Hippocampal formation (tissue), 2 donors: Measurements from ENCODE around the gene ENDOG.

Experiments
- DNase-seq, 2 donors: peaks; one replicate each; lab custom pipeline; 2025; lab: John Stamatoyannopoulos, UW

The ENDOG gene

DNA sequence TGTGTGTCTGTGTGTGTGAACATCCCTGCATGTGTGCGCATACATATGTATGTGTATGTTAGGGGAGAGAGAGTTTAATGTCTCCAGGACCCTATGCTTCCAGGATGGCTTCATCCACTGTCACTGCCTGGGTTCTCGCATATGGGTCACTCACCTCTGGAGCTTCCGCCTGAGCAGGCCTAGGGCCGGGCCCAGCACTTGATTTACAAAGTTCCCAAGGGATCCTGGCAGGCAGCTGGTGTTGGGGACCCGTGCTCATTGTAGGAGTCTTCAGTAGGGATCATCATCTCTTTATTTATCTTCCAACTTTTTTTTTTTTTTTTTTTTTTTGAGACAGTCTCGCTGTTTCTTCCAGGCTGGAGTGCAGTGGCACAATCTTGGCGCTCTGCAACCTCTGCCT, 18.2 kb upstream of the ENDOG start:
- no peak for DNase-seq

DNA sequence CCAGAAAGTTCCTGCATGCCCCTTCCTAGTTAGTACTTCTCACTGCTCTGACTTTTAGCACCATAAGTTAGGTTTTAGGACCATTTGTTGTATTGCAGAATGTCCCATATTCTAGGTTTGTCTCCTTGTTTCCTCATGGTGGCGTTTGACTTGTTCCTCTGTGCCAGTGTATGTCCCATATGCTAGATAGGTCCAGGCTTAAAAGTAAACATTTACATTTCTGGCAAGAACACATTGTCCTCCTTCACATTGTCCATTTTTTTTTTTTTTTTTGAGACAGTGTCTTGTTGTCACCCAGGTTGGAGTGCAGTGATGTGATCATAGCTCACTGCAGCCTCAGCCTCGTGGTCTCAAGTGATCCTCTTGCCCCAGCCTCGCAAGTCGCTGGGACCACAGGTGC, 15.8 kb upstream of the ENDOG start:
- no peak for DNase-seq

DNA sequence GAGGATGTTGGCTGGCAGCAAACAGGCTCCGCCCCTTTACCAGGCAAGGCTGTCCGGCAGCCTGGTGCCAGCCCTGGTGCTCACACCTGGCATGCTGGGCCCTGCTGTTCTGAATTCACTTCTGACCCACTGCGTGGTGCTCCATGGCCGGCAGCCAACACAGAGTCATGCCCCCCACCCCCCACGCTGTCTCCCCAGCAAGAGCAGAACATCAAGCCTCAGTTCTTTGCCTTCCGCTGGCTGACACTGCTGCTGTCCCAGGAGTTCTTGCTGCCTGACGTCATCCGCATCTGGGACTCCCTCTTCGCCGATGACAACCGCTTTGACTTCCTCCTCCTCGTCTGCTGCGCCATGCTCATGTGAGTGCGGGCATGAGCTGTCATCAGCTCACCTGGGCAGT, 12.6 kb upstream of the ENDOG start:
- peak; percentile 45 to 53 for DNase-seq

DNA sequence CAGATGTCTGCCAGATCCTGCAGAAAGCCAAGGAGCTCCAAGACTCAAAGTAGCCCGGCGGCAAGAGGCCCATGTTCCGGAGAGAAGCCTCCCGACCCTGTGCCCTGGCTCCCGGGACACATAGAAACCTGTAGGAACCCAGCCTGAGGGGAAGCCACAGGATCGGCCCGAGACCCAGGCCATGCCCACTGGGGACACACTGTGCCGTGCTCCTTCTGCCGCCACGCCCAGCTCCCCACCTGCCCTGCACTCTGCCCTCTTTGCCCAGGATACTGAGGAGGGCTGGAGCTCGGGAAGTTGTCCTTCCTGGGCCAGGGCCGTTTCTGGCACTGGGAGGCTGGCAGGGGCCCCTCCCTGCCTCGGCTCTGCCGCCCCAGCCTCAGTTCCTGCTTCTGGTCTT, 10.5 kb upstream of the ENDOG start:
- DNase-seq, result no peak

DNA sequence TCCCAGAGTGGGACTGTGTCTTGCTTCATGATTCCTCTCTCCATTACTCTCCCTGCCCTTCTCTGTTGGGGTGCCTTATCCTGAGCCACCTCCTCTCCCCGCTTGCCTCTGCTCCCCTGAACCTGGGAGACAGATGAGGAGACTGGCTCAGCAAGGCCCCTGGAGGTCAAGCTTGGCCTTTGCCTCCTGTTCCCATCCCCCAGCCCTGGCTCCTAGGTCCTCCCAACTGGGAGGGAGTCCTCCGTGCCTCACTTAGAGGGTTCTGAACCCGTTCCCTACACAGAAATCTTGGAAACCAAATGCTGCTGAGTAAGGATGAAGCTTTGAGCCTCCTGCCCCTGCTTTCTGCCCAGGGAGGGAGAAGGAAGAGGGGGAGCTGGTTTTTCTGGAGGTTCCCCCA, 9.8 kb upstream of the ENDOG start:
- no peak for DNase-seq

DNA sequence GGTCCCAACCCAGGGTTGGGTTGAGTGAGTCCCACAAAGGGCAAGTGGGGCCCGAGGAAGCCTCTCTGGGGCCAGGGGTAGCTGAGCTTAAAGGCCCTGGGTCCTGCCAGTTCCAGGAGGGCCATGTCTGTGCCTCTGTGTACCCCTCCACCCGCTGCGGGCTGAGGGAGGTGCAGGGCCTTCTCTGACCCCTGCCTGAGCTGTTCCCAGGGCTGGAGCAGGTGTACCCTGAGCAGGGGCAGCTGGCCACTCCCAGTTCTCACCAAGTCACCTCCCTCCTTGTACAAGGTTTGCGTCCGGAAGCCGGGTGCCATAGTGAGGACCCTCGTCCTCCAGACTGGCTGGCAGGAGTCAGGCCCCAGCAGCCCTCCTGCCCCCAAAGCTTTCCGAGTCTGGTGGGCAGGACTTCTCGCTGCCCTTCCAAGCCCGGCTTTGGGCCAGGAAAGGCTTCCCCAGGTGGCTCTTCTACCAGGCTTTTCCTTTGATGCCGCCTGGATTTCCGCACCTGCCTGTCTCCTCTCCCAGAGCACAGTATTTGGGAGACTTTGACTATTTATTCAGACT, 9.2 kb upstream of the ENDOG start:
- DNase-seq, result no peak

DNA sequence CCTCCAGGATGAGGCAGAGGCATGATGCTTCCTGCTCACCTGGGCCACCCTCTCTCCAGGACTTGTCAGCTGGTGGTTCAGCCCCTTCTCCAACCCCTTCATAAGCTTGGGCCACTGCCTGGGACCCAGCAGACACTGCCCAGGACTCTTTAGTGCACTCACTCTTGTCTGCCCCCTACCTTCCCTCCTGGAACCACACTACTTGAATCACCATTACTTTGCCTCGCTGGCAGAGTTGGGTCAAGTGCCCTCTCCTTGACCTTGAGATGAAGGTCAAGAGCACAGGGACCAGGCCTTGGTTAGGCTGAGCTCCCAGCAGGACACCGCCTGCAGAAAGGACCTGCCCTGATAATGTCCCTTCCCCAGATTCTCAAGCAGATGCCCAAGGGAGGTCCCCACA, 8.5 kb upstream of the ENDOG start:
- DNase-seq, result no peak

DNA sequence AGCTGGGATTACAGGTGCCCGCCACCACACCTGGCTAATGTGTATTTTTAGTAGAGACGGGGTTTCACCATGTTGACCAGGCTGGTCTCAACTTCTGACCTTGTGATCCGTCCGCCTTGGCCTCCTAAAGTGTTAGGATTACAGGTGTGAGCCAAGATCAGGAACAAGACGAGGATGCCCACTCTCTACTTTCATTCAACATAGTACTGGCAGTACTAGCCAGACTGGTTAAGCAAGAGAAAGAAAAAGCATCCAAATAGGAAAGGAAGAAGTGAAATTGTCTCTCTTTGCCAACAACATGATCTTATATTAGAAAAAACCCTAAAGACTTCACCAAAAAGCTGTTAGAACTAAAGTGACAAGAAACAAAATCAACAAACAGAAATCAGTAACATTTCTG, 7.4 kb upstream of the ENDOG start:
- no peak for DNase-seq

DNA sequence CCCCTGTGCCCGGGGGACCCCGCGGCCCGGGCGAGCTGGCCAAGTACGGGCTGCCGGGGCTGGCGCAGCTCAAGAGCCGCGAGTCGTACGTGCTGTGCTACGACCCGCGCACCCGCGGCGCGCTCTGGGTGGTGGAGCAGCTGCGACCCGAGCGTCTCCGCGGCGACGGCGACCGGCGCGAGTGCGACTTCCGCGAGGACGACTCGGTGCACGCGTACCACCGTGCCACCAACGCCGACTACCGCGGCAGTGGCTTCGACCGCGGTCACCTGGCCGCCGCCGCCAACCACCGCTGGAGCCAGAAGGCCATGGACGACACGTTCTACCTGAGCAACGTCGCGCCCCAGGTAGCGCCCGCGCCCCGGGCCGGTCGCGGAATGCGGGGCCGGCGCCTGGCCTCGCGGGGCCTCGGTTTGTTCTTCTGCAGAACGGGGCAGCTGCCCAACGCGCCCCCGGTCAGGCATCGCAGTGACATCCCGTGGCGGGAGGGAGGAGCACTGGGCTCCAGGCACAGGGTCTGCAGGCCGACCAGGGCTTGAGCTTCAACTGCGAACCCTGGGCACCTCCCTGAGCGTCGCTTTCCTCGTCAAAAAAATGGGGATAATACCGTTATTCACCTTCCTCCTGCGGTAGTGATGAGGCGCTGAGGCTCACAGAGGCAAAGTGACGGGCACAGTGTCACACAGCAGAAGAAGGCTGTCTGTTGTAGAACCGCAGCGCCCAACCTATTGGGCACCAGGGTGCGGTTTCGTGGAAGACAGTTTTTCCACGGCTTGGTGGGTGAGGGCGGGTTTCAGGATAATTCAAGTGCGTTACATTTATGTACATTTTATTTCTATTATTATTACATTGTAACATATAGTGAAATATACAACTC, 777 bp downstream of the ENDOG start:
- peak in 1 of 2 donors; percentile 23 for DNase-seq

DNA sequence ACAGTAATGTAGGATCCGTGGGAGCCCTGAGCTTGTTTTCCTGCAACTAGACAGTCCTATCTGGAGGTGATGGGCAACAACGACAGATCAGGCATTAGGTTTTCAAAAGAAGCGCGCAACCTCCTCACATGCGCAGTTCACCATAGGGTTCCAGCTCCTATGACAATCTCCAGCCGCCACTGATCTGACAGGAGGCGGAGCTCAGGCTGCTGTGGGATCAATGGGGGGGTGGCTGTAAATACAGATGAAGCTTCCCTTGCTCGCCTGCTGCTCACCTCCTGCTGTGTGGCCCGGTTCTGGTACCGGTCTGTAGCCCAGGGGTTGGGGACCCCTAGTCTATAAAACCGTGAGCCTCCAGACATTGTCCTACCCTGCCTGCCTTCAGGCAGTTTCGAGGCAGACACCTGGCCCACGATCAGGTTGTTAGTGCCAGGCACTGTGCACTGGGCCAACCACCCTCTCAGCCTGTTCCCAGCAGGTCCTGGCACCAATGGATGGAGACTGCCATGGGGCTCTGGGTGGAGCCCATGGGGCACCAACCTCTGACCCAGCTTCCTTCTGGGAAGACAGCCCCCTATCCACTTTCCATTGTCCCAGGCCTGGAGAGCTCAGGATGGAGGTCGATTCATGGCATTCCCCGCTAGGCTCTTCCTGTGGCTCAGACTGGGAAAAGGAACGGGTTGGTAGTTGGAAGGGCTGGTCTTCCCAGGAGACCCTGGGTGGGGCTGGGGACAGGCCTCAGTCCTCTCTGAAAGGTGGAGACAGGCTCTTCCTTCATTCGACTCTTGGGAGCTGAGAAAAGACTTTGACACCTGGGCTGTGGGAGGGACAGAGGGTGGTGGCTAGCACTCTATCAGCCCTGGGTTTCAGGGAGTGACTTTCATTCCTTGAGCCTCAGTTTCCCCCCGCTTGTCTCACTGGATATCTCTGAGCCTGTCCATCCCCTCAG, 1.7 kb downstream of the ENDOG start:
- peak in 1 of 2 donors; percentile 19 for DNase-seq

DNA sequence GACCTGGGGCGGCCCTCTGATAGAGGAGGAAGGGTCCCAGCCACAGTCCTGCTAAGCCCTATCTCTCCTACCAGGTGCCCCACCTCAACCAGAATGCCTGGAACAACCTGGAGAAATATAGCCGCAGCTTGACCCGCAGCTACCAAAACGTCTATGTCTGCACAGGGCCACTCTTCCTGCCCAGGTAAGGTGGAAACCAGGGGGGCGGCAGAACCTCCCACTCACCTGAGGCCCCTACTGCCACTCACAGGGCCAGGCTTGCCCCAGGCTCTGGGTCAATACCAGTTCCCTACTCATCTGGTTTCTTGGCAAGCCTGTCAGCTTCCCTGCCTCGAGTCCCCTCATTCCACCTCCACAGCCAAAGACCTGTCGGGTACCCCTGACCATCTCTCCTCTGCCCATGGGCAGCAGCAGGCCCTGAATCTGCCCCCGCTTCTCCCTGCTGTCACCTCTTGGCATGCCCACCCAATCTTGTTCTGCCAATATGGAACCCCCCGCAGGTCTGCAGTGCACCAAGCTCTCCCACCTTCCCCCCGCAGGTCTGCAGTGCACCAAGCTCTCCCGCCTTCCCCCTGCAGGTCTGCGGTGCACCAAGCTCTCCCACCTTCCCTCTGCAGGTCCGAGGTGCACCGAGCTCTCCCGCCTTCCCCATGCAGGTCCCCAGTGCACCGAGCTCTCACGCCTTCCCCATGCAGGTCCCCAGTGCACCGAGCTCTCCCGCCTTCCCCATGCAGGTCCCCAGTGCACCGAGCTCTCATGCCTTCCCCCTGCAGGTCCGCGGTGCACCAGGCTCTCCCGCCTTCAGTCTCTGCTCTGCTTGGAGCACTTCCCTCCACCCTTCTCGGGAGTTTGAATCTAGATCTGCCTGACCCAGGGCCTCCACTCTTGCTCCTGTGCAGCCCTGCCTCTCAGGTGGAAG, 2.6 kb downstream of the ENDOG start:
- DNase-seq, result no peak

DNA sequence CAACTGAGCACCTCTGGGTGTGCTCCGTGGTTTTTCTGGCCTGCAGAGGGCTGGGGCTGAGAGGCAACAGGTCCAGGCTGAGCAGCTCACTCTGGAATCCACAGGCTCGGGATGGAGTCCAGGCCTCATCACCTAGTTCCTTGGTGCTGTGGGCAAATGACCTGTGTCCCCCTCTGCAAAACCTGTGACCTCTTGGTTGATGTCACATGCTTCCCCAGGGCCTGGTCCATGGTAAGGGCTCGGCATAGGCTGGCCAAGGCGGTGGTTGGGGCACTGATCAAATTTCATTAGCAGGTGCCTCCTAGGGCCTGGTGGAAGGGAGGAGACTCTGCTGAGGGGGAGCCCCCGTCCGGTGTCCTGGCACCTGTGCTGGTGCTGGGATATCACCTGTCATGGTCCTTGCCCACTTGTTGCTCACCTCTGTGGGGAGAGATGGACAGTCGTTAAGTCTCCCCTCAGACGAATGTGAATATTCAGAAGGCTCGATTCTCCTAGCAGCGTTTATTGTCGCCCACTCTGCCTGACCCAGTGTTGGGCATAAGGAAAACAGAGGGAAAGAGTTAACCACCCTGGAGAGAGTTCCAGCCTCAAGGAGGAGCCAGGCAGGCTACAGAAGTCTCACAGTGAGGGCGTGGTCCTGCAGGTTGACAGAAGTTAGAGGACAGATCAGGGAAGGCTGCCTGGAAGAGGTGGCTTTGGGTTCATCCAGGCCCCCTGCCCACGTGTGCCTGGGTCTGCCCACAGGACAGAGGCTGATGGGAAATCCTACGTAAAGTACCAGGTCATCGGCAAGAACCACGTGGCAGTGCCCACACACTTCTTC, 3.5 kb downstream of the ENDOG start:
- DNase-seq, result no peak

DNA sequence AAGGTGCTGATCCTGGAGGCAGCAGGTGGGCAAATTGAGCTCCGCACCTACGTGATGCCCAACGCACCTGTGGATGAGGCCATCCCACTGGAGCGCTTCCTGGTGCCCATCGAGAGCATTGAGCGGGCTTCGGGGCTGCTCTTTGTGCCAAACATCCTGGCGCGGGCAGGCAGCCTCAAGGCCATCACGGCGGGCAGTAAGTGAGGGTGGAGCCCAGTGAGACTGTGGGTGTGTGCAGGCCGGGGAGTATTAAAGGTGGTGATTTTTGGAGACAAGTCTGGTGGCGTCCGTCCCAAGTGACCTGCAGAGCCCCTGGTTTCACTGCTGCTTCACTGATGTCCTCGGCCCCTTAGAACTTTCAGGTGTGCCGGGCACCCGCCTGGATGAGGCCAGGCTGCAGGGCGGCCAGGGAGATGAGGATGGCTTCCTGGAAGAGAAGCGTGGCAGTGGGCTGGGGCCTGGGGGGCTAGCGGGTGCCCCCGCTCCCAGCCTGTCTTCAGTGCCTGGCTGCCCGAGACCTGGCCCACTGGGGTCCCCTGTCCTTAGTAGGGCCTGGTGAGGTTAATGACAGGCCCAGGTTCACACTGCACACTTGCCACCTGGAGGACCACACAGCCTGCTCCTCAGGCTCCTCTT, 4.2 kb downstream of the ENDOG start:
- no peak for DNase-seq

DNA sequence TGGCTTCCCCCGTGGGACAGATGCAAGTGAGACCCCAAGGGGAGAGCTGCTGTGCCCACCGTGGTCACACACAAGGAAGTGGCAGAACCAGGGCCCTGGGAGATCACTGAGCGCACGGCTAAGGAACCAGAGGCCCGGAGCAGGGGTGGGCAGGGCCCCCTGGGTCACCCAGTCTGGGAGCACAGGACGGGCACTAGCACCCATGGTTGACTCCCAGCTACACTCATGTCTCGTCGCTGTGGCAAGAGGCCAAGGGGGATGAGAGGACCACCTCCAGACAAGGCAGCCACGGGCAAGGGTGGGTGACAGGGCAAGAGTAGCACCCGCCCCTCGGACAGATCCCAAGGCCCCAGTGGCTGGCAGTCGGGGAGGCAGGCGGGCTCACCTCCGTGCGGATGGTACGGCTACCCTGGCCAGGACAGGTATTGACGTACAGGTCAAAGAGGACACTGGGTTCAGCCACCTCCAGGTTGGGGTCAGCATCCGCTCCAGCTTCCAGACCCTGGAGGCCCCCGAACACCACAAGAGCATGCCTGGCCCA, 5.1 kb downstream of the ENDOG start:
- no peak for DNase-seq

DNA sequence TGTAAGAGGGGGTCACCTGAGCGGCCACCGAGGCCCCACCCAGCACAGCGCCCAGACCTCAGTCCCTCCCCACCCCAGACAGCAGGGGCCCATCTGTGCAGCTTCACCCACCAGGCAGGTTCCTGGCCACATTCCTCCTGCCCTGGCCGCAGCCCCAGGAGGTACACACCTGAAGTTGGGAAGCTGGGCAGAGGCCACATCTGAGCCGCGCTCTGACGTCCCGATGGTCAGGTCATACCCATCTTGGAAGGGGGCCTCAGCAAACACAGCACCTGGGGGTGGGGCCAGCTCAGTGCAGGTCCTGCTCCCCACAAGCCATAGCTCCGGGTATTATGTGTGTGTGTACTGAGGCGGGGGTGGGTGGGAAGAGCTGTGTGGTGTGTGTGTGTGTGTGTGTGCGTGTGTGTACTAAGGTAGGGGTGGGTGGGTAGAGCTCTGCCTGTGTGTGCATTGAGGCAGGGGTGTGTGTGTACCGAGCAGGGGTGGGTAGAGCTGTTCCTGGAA, 5.7 kb downstream of the ENDOG start:
- DNase-seq, result no peak

DNA sequence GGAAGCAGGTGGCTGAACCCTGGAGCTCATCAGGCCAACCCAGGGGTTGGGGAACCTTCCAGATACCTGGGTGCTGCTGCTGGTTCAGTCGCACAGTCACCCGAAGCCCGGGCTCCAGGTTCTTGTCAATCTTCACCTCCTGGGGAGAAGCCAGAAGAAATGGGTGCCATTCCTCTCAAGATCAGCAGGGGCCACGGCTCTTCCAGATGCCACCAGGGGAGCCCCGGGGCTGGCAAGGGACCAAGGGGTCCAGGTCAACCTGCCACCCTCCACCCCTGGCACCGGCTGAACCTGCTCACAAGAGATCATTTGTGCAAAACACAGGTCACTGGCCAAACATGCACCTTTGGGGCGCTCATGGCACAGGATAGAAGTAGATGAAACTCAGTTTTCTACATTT, 6.6 kb downstream of the ENDOG start:
- no peak for DNase-seq

DNA sequence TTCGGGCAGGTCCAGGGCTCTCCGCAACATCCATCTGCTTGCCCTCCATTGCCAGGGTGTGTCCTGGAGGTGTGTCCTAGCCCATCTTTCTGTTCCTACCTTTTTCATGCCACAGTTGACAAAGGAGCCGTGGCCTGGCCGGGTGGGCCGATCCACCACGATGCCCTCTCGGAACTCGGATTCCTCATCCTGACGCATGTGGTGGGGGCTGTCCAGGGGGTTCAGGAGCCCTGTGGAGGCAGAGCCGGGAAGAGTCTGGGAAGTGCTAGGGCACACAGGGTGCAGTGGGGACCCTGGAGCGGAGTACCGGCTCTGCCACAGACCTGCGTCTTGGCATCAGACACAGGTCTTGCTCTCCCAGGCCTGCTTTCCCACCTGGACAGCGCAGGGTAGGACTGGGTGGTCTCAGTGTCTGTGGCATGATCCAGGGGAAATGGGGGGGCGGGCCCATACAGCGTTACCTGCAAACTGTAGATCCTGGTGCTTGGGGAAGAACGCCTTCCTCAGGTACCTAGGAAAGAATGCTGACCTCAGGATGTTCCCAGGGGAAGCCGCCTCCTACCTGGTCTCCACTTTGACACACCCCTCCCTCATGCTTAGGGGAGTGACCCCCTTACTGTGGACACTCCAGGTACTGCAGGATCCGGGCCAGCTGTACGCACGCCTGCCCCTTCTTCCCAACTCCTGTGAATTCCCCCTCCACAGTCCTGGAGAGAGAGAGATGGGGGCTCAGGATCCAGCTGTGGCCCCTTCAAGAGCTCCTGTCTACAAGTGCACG, 7.8 kb downstream of the ENDOG start:
- DNase-seq, result no peak

DNA sequence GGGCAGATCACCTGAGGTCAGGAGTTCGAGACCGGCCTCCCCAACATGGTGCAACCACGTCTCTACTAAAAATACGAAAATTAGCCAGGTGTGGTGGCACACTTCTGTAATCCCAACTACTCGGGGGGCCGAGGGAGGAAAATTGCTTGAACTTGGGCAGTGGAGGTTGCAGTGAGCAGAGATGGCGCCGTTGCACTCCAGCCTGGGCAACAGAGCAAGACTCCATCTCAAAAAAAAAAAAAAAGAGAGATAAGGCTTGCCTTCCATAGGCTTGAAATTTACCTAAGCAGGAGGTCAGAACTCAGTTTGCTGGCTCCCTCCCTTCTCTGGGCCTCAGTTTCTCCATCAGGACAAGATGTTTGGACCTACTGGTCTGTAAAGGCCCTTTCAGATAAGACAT, 10.0 kb downstream of the ENDOG start:
- no peak for DNase-seq
